ENCODE data around the gene CORO7.

CORO7 gene

GRCh38 chr16:4388271-4389021 lies 27.9 kb downstream of the CORO7 start:
- H3K4me3 ChIP-seq (ENCODE audit: low read depth, low read length) = no peak overlapping the region
- H3K36me3 ChIP-seq (ENCODE audit: insufficient read depth, low read length) = peaks cover 6% of the 10 kb centered on the region; the same call in 1 of the 2 replicates
- H3K79me2 ChIP-seq (ENCODE audit: control insufficient read depth, insufficient read depth, low read length, unreplicated experiment) = no peaks in the 10 kb centered on the region
- H3K27ac ChIP-seq (ENCODE audit: low read depth, low read length) = peak overlapping the region; percentile 19; the same call in 1 of the 2 replicates
- H3K4me1 ChIP-seq (ENCODE audit: control insufficient read depth, insufficient read depth, low read length, unreplicated experiment) = peaks cover 72% of the 10 kb centered on the region
- no peak overlapping the region for H2AFZ ChIP-seq (ENCODE audit: low read length, unreplicated experiment)
- H3K27me3 ChIP-seq (ENCODE audit: insufficient read depth, low read length) = no peaks in the 10 kb centered on the region

DNA sequence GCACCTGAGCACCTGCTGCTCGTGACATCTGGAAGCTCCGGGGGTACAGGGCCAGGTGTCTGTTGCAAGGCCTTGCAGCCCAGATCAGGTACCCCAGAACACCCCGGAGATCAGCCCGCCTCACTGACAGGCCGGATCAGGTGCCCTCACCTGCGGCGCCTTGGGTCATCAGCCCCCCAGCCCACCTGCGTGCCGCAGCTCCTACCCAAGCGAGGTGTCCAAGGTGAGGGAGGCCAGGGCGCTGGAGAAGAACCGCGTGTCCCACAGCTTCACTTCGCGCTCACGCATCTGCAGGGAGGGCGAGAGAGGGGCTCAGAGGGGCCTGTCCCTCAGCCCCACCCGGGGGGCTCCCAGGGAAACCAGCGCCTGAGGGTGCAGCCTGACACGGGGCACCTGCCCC lies 28.6 kb downstream of the CORO7 start:
- Histone ChIP-seq H3K27me3 (ENCODE audit: insufficient read depth, low read length) (no peaks in the 10 kb centered on the region), H3K4me1 (ENCODE audit: control insufficient read depth, insufficient read depth, low read length, unreplicated experiment) (peaks cover 66% of the 10 kb centered on the region), H3K4me3 (ENCODE audit: low read depth, low read length) (no peak overlapping the region), H3K27ac (ENCODE audit: low read depth, low read length) (peak overlapping the region; percentile 28; the same call in 1 of the 2 replicates), H2AFZ (ENCODE audit: low read length, unreplicated experiment) (no peak overlapping the region), H3K36me3 (ENCODE audit: insufficient read depth, low read length) (peaks cover 9% of the 10 kb centered on the region; the same call in 1 of the 2 replicates), H3K79me2 (ENCODE audit: control insufficient read depth, insufficient read depth, low read length, unreplicated experiment) (no peaks in the 10 kb centered on the region)

GRCh38 chr16:4386951-4387565 lies 29.3 kb downstream of the CORO7 start:
- Histone ChIP-seq H3K79me2 (ENCODE audit: control insufficient read depth, insufficient read depth, low read length, unreplicated experiment) (no peaks in the 10 kb centered on the region), H3K36me3 (ENCODE audit: insufficient read depth, low read length) (peaks cover 14% of the 10 kb centered on the region; the same call in 1 of the 2 replicates), H3K4me3 (ENCODE audit: low read depth, low read length) (no peak overlapping the region), H2AFZ (ENCODE audit: low read length, unreplicated experiment) (no peak overlapping the region), H3K27ac (ENCODE audit: low read depth, low read length) (peak overlapping the region; percentile 75), H3K27me3 (ENCODE audit: insufficient read depth, low read length) (no peaks in the 10 kb centered on the region), H3K4me1 (ENCODE audit: control insufficient read depth, insufficient read depth, low read length, unreplicated experiment) (peaks cover 59% of the 10 kb centered on the region)

DNA sequence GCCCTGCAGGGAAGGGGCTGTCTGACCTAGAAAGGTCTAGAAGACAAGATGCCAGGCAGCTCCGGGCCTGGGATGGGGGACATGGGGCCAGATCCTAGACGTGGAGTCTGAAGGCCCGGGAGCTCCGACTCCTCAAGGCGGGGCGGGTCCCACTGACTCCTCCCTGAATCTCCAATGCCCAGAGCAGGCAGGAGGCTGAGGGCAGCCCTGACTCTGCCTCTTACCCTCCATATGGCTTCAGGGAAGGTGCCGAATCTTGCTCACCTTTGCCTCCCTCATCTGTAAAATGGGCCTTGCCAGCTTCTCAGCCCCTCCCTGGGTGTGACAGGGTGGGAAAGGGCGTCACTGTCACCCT lies 30.0 kb downstream of the CORO7 start:
- Histone ChIP-seq H3K27me3 (ENCODE audit: insufficient read depth, low read length) (no peaks in the 10 kb centered on the region), H3K36me3 (ENCODE audit: insufficient read depth, low read length) (peaks cover 16% of the 10 kb centered on the region; the same call in 1 of the 2 replicates), H3K4me3 (ENCODE audit: low read depth, low read length) (no peak overlapping the region), H3K27ac (ENCODE audit: low read depth, low read length) (peak overlapping the region; percentile 75), H3K79me2 (ENCODE audit: control insufficient read depth, insufficient read depth, low read length, unreplicated experiment) (no peaks in the 10 kb centered on the region), H2AFZ (ENCODE audit: low read length, unreplicated experiment) (no peak overlapping the region), H3K4me1 (ENCODE audit: control insufficient read depth, insufficient read depth, low read length, unreplicated experiment) (peaks cover 57% of the 10 kb centered on the region)

DNA sequence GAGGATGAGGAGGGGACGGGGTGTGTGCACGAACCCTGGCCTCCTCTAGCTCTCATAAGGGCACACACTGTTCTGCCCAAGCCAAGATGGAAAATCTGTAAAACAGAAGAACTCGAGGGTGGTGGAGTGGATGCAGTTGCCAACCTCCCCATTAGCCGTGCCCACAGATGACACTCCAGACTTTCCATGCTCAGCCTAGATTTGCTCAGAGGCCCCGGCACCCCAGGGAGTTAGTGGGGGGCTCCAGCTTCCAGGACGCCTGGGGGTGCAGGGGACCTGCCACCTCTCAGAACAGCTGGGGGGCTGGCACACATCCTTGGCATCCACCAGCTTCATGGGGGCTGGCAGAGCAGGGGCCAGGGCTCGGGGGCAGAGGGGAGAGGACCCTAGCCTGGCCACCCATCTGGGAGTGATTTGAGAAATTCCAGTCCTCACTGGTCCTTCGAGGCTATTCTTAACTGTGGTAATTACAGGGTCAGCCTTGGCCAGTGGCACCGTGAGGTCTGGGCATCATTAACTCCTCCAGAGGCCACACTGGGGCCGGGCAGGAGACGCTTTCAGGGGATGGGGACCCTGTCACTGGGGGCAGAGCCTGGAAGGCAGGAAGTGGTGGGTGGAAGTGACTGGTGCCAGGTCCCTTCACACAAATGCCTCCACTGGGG lies 30.5 kb downstream of the CORO7 start:
- H2AFZ ChIP-seq (ENCODE audit: low read length, unreplicated experiment) = no peak overlapping the region
- H3K27ac ChIP-seq (ENCODE audit: low read depth, low read length) = peak overlapping the region; percentile 75
- peaks cover 57% of the 10 kb centered on the region for H3K4me1 ChIP-seq (ENCODE audit: control insufficient read depth, insufficient read depth, low read length, unreplicated experiment)
- no peaks in the 10 kb centered on the region for H3K27me3 ChIP-seq (ENCODE audit: insufficient read depth, low read length)
- H3K4me3 ChIP-seq (ENCODE audit: low read depth, low read length) = no peak overlapping the region
- no peaks in the 10 kb centered on the region for H3K79me2 ChIP-seq (ENCODE audit: control insufficient read depth, insufficient read depth, low read length, unreplicated experiment)
- peaks cover 16% of the 10 kb centered on the region; the same call in 1 of the 2 replicates for H3K36me3 ChIP-seq (ENCODE audit: insufficient read depth, low read length)

- Histone ChIP-seq H3K79me2 (ENCODE audit: control insufficient read depth, insufficient read depth, low read length, unreplicated experiment) (no peaks in the 10 kb centered on the region), H3K27ac (ENCODE audit: low read depth, low read length) (peak overlapping the region; percentile 75), H2AFZ (ENCODE audit: low read length, unreplicated experiment) (no peak overlapping the region), H3K4me1 (ENCODE audit: control insufficient read depth, insufficient read depth, low read length, unreplicated experiment) (peaks cover 57% of the 10 kb centered on the region), H3K36me3 (ENCODE audit: insufficient read depth, low read length) (peaks cover 16% of the 10 kb centered on the region; the same call in 1 of the 2 replicates), H3K4me3 (ENCODE audit: low read depth, low read length) (no peak overlapping the region), H3K27me3 (ENCODE audit: insufficient read depth, low read length) (no peaks in the 10 kb centered on the region)
Observed at GRCh38 chr16:4385066-4385788, 31.2 kb downstream of the CORO7 start.

DNA sequence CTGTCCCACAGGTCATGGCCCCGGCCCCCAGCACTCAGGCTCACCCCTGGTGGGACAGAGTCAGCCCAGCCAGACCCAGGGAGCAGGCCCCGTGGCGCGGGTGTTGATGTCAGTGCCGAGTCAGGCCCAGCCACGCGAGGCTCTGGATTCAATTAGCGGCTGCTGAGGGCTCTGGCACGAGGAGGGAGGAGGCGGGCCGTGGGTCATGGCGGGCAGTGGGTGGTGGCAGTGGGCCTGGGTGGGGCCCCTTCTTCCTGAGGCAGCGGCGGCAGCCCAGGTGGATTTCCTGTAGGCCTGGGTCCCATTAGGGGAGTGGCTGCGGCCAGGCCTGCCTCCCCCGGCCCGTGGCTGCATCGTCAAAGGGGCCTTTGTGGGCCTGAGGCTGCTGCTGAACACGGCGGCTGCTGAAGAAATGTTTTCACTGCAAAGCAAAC lies 31.9 kb downstream of the CORO7 start:
- H2AFZ ChIP-seq (ENCODE audit: low read length, unreplicated experiment) = no peak overlapping the region
- H3K36me3 ChIP-seq (ENCODE audit: insufficient read depth, low read length) = peaks cover 16% of the 10 kb centered on the region; the same call in 1 of the 2 replicates
- H3K4me3 ChIP-seq (ENCODE audit: low read depth, low read length) = no peak overlapping the region
- peak overlapping the region; percentile 32; the same call in 1 of the 2 replicates for H3K27ac ChIP-seq (ENCODE audit: low read depth, low read length)
- H3K4me1 ChIP-seq (ENCODE audit: control insufficient read depth, insufficient read depth, low read length, unreplicated experiment) = peaks cover 57% of the 10 kb centered on the region
- H3K79me2 ChIP-seq (ENCODE audit: control insufficient read depth, insufficient read depth, low read length, unreplicated experiment) = peaks cover under 1% of the 10 kb centered on the region
- H3K27me3 ChIP-seq (ENCODE audit: insufficient read depth, low read length) = no peaks in the 10 kb centered on the region

DNA sequence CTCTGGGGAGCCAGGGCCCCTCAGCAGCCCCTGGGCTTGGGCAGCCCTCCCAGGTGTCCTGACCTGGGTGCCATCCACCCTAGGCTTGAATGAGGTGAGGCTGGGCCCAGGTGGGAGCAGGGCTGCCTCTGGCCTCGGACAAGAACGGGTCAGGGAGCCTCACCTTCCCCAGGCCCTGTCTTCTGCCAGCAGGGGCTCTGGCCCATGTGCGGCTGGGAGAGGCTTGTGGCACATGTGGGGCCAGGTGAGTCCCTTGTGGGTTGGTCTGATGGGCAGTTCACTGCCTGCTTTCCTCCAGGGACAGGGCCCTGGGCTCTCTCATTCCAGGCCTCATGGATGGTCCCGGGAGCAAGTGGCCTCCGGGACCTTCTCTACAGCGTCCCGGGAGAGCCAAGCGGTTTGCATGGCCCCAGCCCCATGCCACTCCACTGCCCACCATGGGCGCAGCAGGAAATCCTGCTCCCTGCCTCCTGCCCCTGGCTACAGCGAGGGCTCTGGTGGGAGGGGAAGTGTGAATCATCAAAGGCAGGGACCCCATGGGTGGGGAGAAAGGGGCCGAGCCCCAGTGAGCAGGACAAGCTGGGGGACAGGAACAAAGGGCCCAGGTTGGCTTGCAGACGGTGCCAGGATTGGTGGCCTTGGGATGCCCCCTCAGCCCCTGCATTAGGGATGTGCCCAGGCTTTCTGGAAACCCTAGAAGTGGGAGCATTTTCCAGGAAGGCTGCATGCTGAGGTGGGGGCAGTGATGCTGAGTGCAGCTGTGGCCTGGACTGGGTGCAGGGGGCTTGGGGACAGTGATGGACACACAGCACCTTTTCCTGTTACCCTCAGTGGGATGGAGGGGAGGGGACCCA lies 32.6 kb downstream of the CORO7 start:
- H3K79me2 ChIP-seq (ENCODE audit: control insufficient read depth, insufficient read depth, low read length, unreplicated experiment) = peaks cover 8% of the 10 kb centered on the region
- H3K27ac ChIP-seq (ENCODE audit: low read depth, low read length) = peak overlapping the region; percentile 32
- H2AFZ ChIP-seq (ENCODE audit: low read length, unreplicated experiment) = no peak overlapping the region
- no peak overlapping the region for H3K4me3 ChIP-seq (ENCODE audit: low read depth, low read length)
- H3K4me1 ChIP-seq (ENCODE audit: control insufficient read depth, insufficient read depth, low read length, unreplicated experiment) = peaks cover 52% of the 10 kb centered on the region
- H3K36me3 ChIP-seq (ENCODE audit: insufficient read depth, low read length) = peaks cover 16% of the 10 kb centered on the region; the same call in 1 of the 2 replicates
- no peaks in the 10 kb centered on the region for H3K27me3 ChIP-seq (ENCODE audit: insufficient read depth, low read length)

DNA sequence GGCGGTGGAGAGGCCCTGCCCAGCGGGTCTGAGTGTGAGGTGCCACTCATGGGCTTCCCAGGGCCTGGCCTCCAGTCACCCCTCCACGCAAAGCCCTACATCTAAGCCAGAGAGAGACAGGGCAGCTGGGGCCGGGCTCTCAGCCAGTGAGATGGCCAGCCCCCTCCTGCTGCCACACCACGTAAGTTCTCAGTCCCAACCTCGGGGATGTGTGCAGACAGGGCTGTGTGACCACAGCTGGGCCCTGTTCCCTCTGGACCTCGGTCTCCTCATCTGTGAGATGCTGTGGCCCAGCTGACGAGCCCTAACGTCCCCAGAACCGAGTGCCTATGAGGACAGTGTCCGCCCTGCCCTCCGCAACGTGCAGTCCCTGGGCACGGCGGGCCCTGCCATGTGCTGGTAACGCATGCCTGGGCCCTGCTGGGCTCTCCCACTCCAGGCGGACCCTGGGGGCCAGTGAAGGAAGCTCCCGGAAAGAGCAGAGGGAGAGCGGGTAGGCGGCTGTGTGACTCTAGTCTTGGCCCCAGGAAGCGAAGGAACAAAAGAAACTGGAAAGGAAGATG lies 33.5 kb downstream of the CORO7 start:
- Histone ChIP-seq H3K27me3 (ENCODE audit: insufficient read depth, low read length) (no peaks in the 10 kb centered on the region), H3K36me3 (ENCODE audit: insufficient read depth, low read length) (peaks cover 16% of the 10 kb centered on the region; the same call in 1 of the 2 replicates), H3K79me2 (ENCODE audit: control insufficient read depth, insufficient read depth, low read length, unreplicated experiment) (peaks cover 17% of the 10 kb centered on the region), H2AFZ (ENCODE audit: low read length, unreplicated experiment) (no peak overlapping the region), H3K27ac (ENCODE audit: low read depth, low read length) (0 out of 2 replicates have a peak overlapping the region, but pooled peaks have one; percentile 32), H3K4me3 (ENCODE audit: low read depth, low read length) (no peak overlapping the region), H3K4me1 (ENCODE audit: control insufficient read depth, insufficient read depth, low read length, unreplicated experiment) (peaks cover 52% of the 10 kb centered on the region)

Data from ACC112 (cell line).